SU-DHL-6 (cell line): Measurements from ENCODE around the gene ZBTB7B.

Experiments
- CTCF ChIP-seq: fragments of 200-600 bp; sonication (generic); IDR thresholded peaks from one replicate; pipeline ENCODE4 v1.5.1; 2017; ENCODE audit warnings: antibody characterized with exemption, mild to moderate bottlenecking, low read length, moderate library complexity; ENCODE audit not compliant: insufficient read depth, poor library complexity, severe bottlenecking
- EZH2phosphoT487 ChIP-seq: fragments of 200-600 bp; sonication (generic), shearing (Covaris generic); conservative IDR thresholded peaks from 2 replicates; pipeline ENCODE4 v1.6.1; 2018; ENCODE audit warnings: mild to moderate bottlenecking, antibody characterized with exemption, low read length, moderate library complexity, mixed read lengths

GRCh38 chr1:155007251-155007828 is 4.7 kb downstream of the ZBTB7B start:
- TF ChIP-seq CTCF (no peak), EZH2phosphoT487 (no peak)
